B cell (primary cell): ENCODE measurements around the gene ADAMTS12. TPM values are rescaled to one million over a fixed set of nuclear protein-coding genes. Genes with fewer than 3 reads are reported as not detected.

Experiments
- ATAC-seq: fragments of 200-7000 bp; cut with Tn5 transposase; one replicate; pipeline ENCODE4 v1.10.0; 2021; ENCODE audit warnings: low read depth, mild to moderate bottlenecking, moderate number of reproducible peaks, moderate library complexity
- CTCF ChIA-PET: fragments of 350-600 bp; sonication (Branson Sonifier 250); formaldehyde crosslinking; loops from one replicate; lab custom pipeline; 2021; ENCODE audit warnings: antibody characterized with exemption, inconsistent platforms; lab: Charles Lee
- POLR2A ChIA-PET: fragments of 350-600 bp; sonication (Branson Sonifier 250); formaldehyde crosslinking; loops from one replicate; lab custom pipeline; 2021; ENCODE audit warnings: antibody characterized with exemption; lab: Charles Lee
- DNase-seq: peaks from one replicate; pipeline ENCODE4 v3.0.0; 2013
- H2AFZ ChIP-seq: 2 replicates; pipeline ENCODE4 v1.6.1; 2012; ENCODE audit warnings: mild to moderate bottlenecking, low read depth, low read length; ENCODE audit not compliant: insufficient read depth, poor library complexity, severe bottlenecking
- H3K27ac ChIP-seq, 2 donors: 1 replicate in 1 of 2; 2 replicates in 1 of 2; pipeline ENCODE4 v1.5.1; 2012 to 2013; ENCODE audit warnings: low read length in 2 of 2, mild to moderate bottlenecking in 2 of 2, moderate library complexity in 1 of 2
- H3K27me3 ChIP-seq, 4 experiments: fragments of 200-600 bp in 1 of 4; sonication (generic) in 1 of 4; replicated peaks in 1 of 4; 1 replicate in 2 of 4; 2 replicates in 2 of 4; pipeline versions ENCODE4 v1.6.1 to v1.7.0; 2013 to 2016; ENCODE audit warnings: low read length in 3 of 4, mild to moderate bottlenecking in 2 of 4, mixed read lengths in 1 of 4, moderate library complexity in 1 of 4; ENCODE audit not compliant: insufficient read depth in 4 of 4, control insufficient read depth in 3 of 4; ENCODE audit errors: control extremely low read depth in 1 of 4
- H3K36me3 ChIP-seq, 2 experiments: replicated peaks in 1 of 2; 1 replicate in 1 of 2; 2 replicates in 1 of 2; pipeline versions ENCODE4 v1.6.1 to v1.7.1; 2013; ENCODE audit warnings: low read length in 1 of 2; ENCODE audit not compliant: insufficient read depth in 2 of 2, control insufficient read depth in 1 of 2; ENCODE audit errors: control extremely low read depth in 1 of 2, extremely low read depth in 1 of 2
- H3K4me1 ChIP-seq, 2 donors: fragments of 200-600 bp in 1 of 2; sonication (generic) in 1 of 2; 1 replicate in 1 of 2; 2 replicates in 1 of 2; pipeline versions ENCODE4 v1.5.1 to v1.6.1; 2013 to 2017; ENCODE audit warnings: low read length in 2 of 2; ENCODE audit not compliant: control insufficient read depth in 2 of 2, insufficient read depth in 2 of 2
- H3K4me2 ChIP-seq: replicated peaks from 2 replicates; pipeline ENCODE3; 2012; ENCODE audit warnings: mild to moderate bottlenecking, low read depth, low read length; ENCODE audit not compliant: poor library complexity, severe bottlenecking
- H3K4me3 ChIP-seq, 5 experiments: fragments of 200-600 bp in 1 of 5; sonication (generic) in 1 of 5; 1 replicate in 3 of 5; 2 replicates in 2 of 5; pipeline versions ENCODE4 v1.5.1 to v1.7.0; 2011 to 2016; ENCODE audit warnings: low read length in 4 of 5, mild to moderate bottlenecking in 4 of 5, low read depth in 2 of 5, control low read depth in 1 of 5, moderate library complexity in 1 of 5; ENCODE audit not compliant: insufficient read depth in 1 of 5; ENCODE audit errors: control extremely low read depth in 1 of 5, extremely low read depth in 1 of 5
- H3K79me2 ChIP-seq: fragments of 200-600 bp; sonication (generic); one replicate; pipeline ENCODE4 v1.6.0; 2016; ENCODE audit warnings: low read length; ENCODE audit not compliant: control insufficient read depth, insufficient read depth
- H3K9ac ChIP-seq: fragments of 200-600 bp; sonication (generic); 2 replicates; pipeline ENCODE4 v1.6.1; 2017; ENCODE audit warnings: mild to moderate bottlenecking, low read length, moderate library complexity
- H3K9me3 ChIP-seq, 3 donors: one replicate each; pipeline versions ENCODE4 v1.6.1 to v1.7.1; 2013; ENCODE audit warnings: low read length in 2 of 3; ENCODE audit not compliant: control insufficient read depth in 2 of 3, insufficient read depth in 1 of 3; ENCODE audit errors: control extremely low read depth in 1 of 3
- H4K20me1 ChIP-seq: 2 replicates; pipeline ENCODE4 v1.6.0; 2012; ENCODE audit warnings: mild to moderate bottlenecking, low read length; ENCODE audit not compliant: insufficient read depth, control insufficient read depth, poor library complexity, severe bottlenecking
- H3K27ac Mint-ChIP-seq: one replicate; pipeline ENCODE4 v1.8.0; 2021; ENCODE audit warnings: mixed read lengths
- H3K27me3 Mint-ChIP-seq: one replicate; pipeline ENCODE4 v1.8.0; 2021; ENCODE audit warnings: mixed read lengths
- H3K4me1 Mint-ChIP-seq: one replicate; pipeline ENCODE4 v1.8.0; 2021; ENCODE audit warnings: mixed read lengths
- H3K4me3 Mint-ChIP-seq: one replicate; pipeline ENCODE4 v1.8.0; 2021; ENCODE audit warnings: mixed read lengths
- H3K9me3 Mint-ChIP-seq: one replicate; pipeline ENCODE4 v1.8.0; 2022; ENCODE audit warnings: mixed read lengths; ENCODE audit not compliant: insufficient read depth
- EZH2 ChIP-seq: IDR thresholded peaks from 2 replicates; pipeline ENCODE4 v1.6.1; 2012; ENCODE audit warnings: borderline replicate concordance, low read depth, mild to moderate bottlenecking, moderate library complexity, low read length; ENCODE audit not compliant: insufficient read depth, poor library complexity, severe bottlenecking
- WGBS: methylation state at CpG from one replicate; pipeline ENCODE4 v1.1.5; 2013; ENCODE audit warnings: missing lambda C conversion rate; ENCODE audit not compliant: insufficient coverage; 5-methylcytosine and 5-hydroxymethylcytosine counted together
- intact Hi-C: fragments of 100-400 bp; cut with micrococcal nuclease; formaldehyde crosslinking; loops from one replicate; pipeline ENCODE4 v1.10.0; 2022
- polyA plus RNA-seq: library from polyadenylated mRNA; depleted of rRNA; stranded (reverse); fragments of >200 nt; gene quantifications from 2 replicates; pipeline ENCODE4 v1.2.3, GENCODE V29; 2012
- total RNA-seq, 2 donors: library from RNA; stranded (reverse); fragments of 120-200 nt in 1 of 2; gene quantifications; 1 replicate in 1 of 2; 2 replicates in 1 of 2; pipeline versions ENCODE4 v1.2.3 to v1.2.4, GENCODE V29; 2013 to 2022
- TF ChIP-seq, protein P1 (sequence below): fragments of 200-600 bp; IDR thresholded peaks from one replicate; pipeline ENCODE4 v1.8.0; 2022; ENCODE audit warnings: antibody characterized with exemption, mild to moderate bottlenecking

The ADAMTS12 gene
- total and polyA plus RNA-seq, 2 donors (not counting 1 experiment from before 2014, with no cell fraction given): not detected

DNA sequence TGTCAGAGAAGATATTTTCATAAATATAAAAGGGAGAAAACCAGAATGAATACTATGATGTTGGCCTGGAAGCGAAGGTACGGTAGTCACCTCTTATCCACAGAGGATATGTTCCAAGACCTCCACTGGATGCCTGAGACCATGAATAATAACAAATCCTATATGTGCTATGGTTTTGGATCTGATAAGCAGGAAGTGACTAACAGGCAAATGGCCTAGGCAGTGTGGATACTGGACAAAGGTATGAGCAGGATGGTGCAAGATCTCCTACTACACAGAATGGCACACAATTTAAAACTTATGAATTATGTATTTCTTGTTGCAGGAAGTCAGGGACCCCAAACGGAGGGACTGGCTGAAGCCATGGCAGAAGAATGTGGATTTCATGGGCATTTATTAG lies 48.2 kb downstream of the ADAMTS12 start:
- no peak overlapping the region for H2AFZ ChIP-seq
- Mint-ChIP-seq H3K27me3 (peaks cover 3% of the 10 kb centered on the region), H3K27ac (no peak overlapping the region), H3K4me1 (peaks cover 2% of the 10 kb centered on the region), H3K4me3 (no peak overlapping the region), H3K9me3 (peaks cover 5% of the 10 kb centered on the region)
- TF ChIP-seq, protein P1, sequence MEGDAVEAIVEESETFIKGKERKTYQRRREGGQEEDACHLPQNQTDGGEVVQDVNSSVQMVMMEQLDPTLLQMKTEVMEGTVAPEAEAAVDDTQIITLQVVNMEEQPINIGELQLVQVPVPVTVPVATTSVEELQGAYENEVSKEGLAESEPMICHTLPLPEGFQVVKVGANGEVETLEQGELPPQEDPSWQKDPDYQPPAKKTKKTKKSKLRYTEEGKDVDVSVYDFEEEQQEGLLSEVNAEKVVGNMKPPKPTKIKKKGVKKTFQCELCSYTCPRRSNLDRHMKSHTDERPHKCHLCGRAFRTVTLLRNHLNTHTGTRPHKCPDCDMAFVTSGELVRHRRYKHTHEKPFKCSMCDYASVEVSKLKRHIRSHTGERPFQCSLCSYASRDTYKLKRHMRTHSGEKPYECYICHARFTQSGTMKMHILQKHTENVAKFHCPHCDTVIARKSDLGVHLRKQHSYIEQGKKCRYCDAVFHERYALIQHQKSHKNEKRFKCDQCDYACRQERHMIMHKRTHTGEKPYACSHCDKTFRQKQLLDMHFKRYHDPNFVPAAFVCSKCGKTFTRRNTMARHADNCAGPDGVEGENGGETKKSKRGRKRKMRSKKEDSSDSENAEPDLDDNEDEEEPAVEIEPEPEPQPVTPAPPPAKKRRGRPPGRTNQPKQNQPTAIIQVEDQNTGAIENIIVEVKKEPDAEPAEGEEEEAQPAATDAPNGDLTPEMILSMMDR: no peak
- no peak for TF ChIP-seq EZH2
- no CpG with 5 or more reads among the region's 3 CpGs for WGBS
- CTCF ChIA-PET: no interaction called here
- H3K4me1 ChIP-seq: no peaks in the 10 kb centered on the region
- no peak for DNase-seq
- H3K36me3 ChIP-seq: no peaks in the 10 kb centered on the region
- no peaks in the 10 kb centered on the region for H4K20me1 ChIP-seq
- POLR2A ChIA-PET: no interaction called here
- no peak overlapping the region for H3K4me3 ChIP-seq
- H3K9ac ChIP-seq: no peak overlapping the region
- H3K9me3 ChIP-seq: no peaks in the 10 kb centered on the region
- H3K27me3 ChIP-seq: no peaks in the 10 kb centered on the region
- no peaks in the 10 kb centered on the region for H3K79me2 ChIP-seq
- H3K27ac ChIP-seq: no peak overlapping the region
- intact Hi-C loops: no loop called here
- no peak overlapping the region for H3K4me2 ChIP-seq
- no peak for ATAC-seq

DNA sequence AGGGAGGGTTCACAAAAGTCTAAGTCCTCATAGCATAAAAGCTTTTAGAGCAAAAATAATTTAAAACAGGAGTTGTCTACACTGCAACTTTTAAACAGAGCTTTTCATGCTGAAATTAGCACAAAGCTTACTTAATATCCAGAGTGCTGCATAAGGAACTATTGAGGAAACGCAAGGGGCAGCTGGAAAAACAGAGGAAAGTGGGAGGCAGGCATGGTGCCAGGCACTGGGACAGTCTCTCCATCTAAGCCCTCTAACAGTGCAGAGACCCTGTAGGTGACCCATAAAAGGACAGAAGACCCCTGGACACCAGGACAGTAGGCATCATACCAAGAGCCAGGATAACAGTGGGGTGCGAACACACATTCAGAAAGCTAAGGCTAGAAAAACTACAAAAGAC lies 49.3 kb downstream of the ADAMTS12 start:
- POLR2A ChIA-PET: no interaction called here
- Histone ChIP-seq H3K27me3 (no peaks in the 10 kb centered on the region), H3K9ac (no peak overlapping the region), H3K79me2 (no peaks in the 10 kb centered on the region), H3K4me2 (no peak overlapping the region), H3K27ac (no peak overlapping the region), H2AFZ (no peak overlapping the region), H3K4me1 (no peaks in the 10 kb centered on the region), H3K9me3 (no peaks in the 10 kb centered on the region), H3K4me3 (no peak overlapping the region), H3K36me3 (no peaks in the 10 kb centered on the region), H4K20me1 (no peaks in the 10 kb centered on the region)
- intact Hi-C loops: no loop called here
- TF ChIP-seq, protein P1: no peak
- TF ChIP-seq EZH2: no peak
- Mint-ChIP-seq H3K27me3 (peaks cover 3% of the 10 kb centered on the region), H3K4me1 (no peaks in the 10 kb centered on the region), H3K9me3 (peaks cover 5% of the 10 kb centered on the region), H3K27ac (no peak overlapping the region), H3K4me3 (no peak overlapping the region)
- CTCF ChIA-PET: no interaction called here
- DNase-seq (no peak), ATAC-seq (no peak)
- WGBS: 94% methylated on average over 2 of the region's 2 CpGs
